Uterus (tissue), 4 donors: ENCODE data around the gene PGAM2. TPM values are rescaled to one million over a fixed set of nuclear protein-coding genes. Genes with fewer than 3 reads are reported as not detected.

ENCODE experiments used
- DNase-seq, 2 donors: peaks; one replicate each; pipeline ENCODE4 v3.0.0-alpha.2; 2019 to 2020
- H3K27ac ChIP-seq, 2 donors: fragments of 200-600 bp; sonication (generic); 1 replicate in 1 of 2; 2 replicates in 1 of 2; pipeline ENCODE4 v1.5.1; 2016 to 2018
- H3K27me3 ChIP-seq, 2 donors: fragments of 200-600 bp; sonication (generic); one replicate each; pipeline ENCODE4 v1.5.1; 2018 to 2019; ENCODE audit warnings: control low read depth in 1 of 2
- H3K36me3 ChIP-seq, 2 donors: fragments of 200-600 bp; sonication (generic); one replicate each; pipeline ENCODE4 v1.5.1; 2019; ENCODE audit warnings: control low read depth in 1 of 2
- H3K4me1 ChIP-seq, 2 donors: fragments of 200-600 bp; sonication (generic); one replicate each; pipeline ENCODE4 v1.5.1; 2018 to 2019; ENCODE audit warnings: control low read depth in 1 of 2
- H3K4me3 ChIP-seq, 2 donors: fragments of 200-600 bp; sonication (generic); 1 replicate in 1 of 2; 2 replicates in 1 of 2; pipeline ENCODE4 v1.5.1; 2018 to 2019; ENCODE audit warnings: mild to moderate bottlenecking in 1 of 2
- H3K9me3 ChIP-seq, 2 donors: fragments of 200-600 bp; sonication (generic); one replicate each; pipeline ENCODE4 v1.5.1; 2019; ENCODE audit warnings: control low read depth in 1 of 2
- CTCF ChIP-seq, 4 experiments: fragments of 200-600 bp in 2 of 4; fragments of 450-650 bp in 2 of 4; sonication (generic) in 2 of 4; IDR thresholded peaks; one replicate each; pipeline ENCODE4 v1.5.1; 2016 to 2019; ENCODE audit warnings: antibody characterized with exemption in 4 of 4, mild to moderate bottlenecking in 2 of 4, moderate library complexity in 1 of 4
- POLR2A ChIP-seq, 2 donors: fragments of 450-650 bp; IDR thresholded peaks; one replicate each; pipeline ENCODE4 v1.6.1; 2016; ENCODE audit warnings: antibody characterized with exemption in 2 of 2, mild to moderate bottlenecking in 1 of 2, moderate library complexity in 1 of 2
- intact Hi-C: fragments of 100-400 bp; cut with DNase I; formaldehyde crosslinking; loops from one replicate; pipeline ENCODE4 v1.15.1; 2023; ENCODE audit warnings: low total_unique reads
- total RNA-seq, 4 donors: library from RNA; depleted of rRNA in 3 of 4; stranded (reverse); fragments of >200 nt in 3 of 4; gene quantifications; one replicate each; pipeline versions ENCODE4 v1.1.0 to v1.2.4, GENCODE V29; 2014 to 2023
- donor health status: DM: yes; HTN: yes; CAD: no.

PGAM2 gene
- total RNA-seq, 4 donors from 2014 or later, result 0.76 to 1.4 TPM; not detected in 2

GRCh38 chr7:44087911-44088838 lies 22.8 kb upstream of the PGAM2 start:
- no peak for TF ChIP-seq POLR2A (IDR thresholded peaks at IDR 0.05)
- TF ChIP-seq CTCF (IDR thresholded peaks at IDR 0.05), result no peak
- DNase-seq, result peak; percentile 68 to 81
- Histone ChIP-seq H3K36me3 (no peaks in the 10 kb centered on the region), H3K27me3 (no peaks in the 10 kb centered on the region), H3K4me1 (peaks cover 0 to 5% of the 10 kb centered on the region in 2 donors), H3K27ac (peak overlapping the region; percentile 76 to 83), H3K9me3 (no peaks in the 10 kb centered on the region), H3K4me3 (no peak overlapping the region)
- intact Hi-C loops, result no loop called here

GRCh38 chr7:44086627-44087026 lies 21.3 kb upstream of the PGAM2 start:
- no peak for TF ChIP-seq CTCF (IDR thresholded peaks at IDR 0.05)
- no peak for TF ChIP-seq POLR2A (IDR thresholded peaks at IDR 0.05)
- no peak for DNase-seq
- H3K9me3 ChIP-seq, result no peaks in the 10 kb centered on the region
- no peaks in the 10 kb centered on the region for H3K36me3 ChIP-seq
- no peak overlapping the region for H3K4me3 ChIP-seq
- H3K27me3 ChIP-seq, result no peaks in the 10 kb centered on the region
- peaks cover 0 to 5% of the 10 kb centered on the region in 2 donors for H3K4me1 ChIP-seq
- intact Hi-C loops, result no loop called here
- H3K27ac ChIP-seq, result peak overlapping the region; percentile 76 to 83

- no peaks in the 10 kb centered on the region for H3K9me3 ChIP-seq
- H3K36me3 ChIP-seq, result no peaks in the 10 kb centered on the region
- intact Hi-C loops, result no loop called here
- peak overlapping the region in 1 of 2 donors; percentile 1 for H3K27ac ChIP-seq
- H3K4me1 ChIP-seq, result peaks cover 0 to 5% of the 10 kb centered on the region in 2 donors
- no peak overlapping the region for H3K4me3 ChIP-seq
- no peaks in the 10 kb centered on the region for H3K27me3 ChIP-seq
- DNase-seq, result no peak
- TF ChIP-seq CTCF (IDR thresholded peaks at IDR 0.05), result no peak
- no peak for TF ChIP-seq POLR2A (IDR thresholded peaks at IDR 0.05)
Measured at GRCh38 chr7:44085546-44085945, 20.2 kb upstream of the PGAM2 start.

GRCh38 chr7:44084701-44085100 lies 19.3 kb upstream of the PGAM2 start:
- H3K4me1 ChIP-seq, result peaks cover 0 to 5% of the 10 kb centered on the region in 2 donors

More at GRCh38 chr7:44084701-44085100, 19.3 kb upstream of the PGAM2 start:
- no peaks in the 10 kb centered on the region for H3K9me3 ChIP-seq
- intact Hi-C loops, result no loop called here
- DNase-seq, result no peak
- no peaks in the 10 kb centered on the region for H3K27me3 ChIP-seq
- H3K36me3 ChIP-seq, result no peaks in the 10 kb centered on the region
- TF ChIP-seq POLR2A (IDR thresholded peaks at IDR 0.05), result no peak
- TF ChIP-seq CTCF (IDR thresholded peaks at IDR 0.05), result no peak
- peak overlapping the region in 1 of 2 donors; percentile 84 for H3K27ac ChIP-seq
- no peak overlapping the region for H3K4me3 ChIP-seq
